Epithelial cell of umbilical artery (primary cell): Measurements from ENCODE around the gene KIF20B. TPM values are rescaled to one million over a fixed set of nuclear protein-coding genes. Genes with fewer than 3 reads are reported as not detected.

Source experiments
- total RNA-seq: library from RNA; depleted of rRNA; stranded (reverse); fragments of >200 nt; gene quantifications from 2 replicates; pipeline ENCODE4 v1.2.3, GENCODE V29; 2014

KIF20B gene, protein sequence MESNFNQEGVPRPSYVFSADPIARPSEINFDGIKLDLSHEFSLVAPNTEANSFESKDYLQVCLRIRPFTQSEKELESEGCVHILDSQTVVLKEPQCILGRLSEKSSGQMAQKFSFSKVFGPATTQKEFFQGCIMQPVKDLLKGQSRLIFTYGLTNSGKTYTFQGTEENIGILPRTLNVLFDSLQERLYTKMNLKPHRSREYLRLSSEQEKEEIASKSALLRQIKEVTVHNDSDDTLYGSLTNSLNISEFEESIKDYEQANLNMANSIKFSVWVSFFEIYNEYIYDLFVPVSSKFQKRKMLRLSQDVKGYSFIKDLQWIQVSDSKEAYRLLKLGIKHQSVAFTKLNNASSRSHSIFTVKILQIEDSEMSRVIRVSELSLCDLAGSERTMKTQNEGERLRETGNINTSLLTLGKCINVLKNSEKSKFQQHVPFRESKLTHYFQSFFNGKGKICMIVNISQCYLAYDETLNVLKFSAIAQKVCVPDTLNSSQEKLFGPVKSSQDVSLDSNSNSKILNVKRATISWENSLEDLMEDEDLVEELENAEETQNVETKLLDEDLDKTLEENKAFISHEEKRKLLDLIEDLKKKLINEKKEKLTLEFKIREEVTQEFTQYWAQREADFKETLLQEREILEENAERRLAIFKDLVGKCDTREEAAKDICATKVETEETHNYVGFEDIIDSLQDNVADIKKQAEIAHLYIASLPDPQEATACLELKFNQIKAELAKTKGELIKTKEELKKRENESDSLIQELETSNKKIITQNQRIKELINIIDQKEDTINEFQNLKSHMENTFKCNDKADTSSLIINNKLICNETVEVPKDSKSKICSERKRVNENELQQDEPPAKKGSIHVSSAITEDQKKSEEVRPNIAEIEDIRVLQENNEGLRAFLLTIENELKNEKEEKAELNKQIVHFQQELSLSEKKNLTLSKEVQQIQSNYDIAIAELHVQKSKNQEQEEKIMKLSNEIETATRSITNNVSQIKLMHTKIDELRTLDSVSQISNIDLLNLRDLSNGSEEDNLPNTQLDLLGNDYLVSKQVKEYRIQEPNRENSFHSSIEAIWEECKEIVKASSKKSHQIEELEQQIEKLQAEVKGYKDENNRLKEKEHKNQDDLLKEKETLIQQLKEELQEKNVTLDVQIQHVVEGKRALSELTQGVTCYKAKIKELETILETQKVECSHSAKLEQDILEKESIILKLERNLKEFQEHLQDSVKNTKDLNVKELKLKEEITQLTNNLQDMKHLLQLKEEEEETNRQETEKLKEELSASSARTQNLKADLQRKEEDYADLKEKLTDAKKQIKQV (N-terminal part only)
- 16.6 and 21.4 TPM in 2 replicates for total RNA-seq

DNA sequence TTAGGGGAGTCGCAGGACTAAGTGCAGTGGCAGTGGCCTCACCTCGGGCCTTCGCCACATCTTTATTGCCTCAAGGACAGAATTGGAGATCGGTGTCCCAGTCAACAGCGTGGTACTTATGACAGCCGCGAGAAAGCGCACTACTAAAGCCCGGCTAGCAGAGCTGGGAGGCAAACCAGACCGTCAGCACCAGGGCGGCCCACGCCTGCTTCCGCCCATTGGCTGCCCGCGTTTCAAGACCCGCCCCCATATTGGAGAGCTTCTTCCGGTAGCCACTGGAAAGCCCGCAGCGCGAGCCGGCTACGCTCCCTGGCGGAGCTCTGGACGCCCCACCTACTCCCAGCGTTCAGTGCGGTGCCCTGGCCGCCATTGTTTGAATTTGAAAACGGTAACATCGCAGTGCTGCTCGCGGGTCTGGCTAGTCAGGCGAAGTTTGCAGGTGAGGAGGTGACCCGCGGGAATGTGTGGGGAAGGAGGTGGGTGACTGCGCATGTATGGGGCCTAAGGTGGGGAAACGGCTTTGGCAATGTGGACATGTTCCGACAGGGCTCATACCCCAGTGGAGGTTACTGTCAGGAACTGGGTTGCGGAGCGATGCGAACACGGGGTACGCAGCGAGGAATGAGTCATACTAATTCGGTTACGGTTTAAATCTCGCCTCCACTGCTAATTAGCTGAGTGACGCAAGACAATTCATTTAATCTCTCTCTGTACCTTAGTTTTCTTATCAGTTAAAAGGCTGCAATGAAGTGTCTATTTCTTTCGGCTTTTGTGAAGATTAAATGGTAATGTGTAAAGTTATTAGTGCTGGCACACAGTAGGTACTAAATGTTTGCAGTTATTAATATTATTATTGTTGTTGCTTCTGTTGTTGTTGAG lies at the start of gene KIF20B:
Gene KIF20B, plus strand, starts transcription at position 349 of the 879 bp plus-strand sequence. CDS start 3,705 bp downstream, outside the sequence.

Other genes with a start within 250 kb of the KIF20B start
- gene SLC16A12, start 166.0 kb upstream of the KIF20B start, total RNA-seq, result not detected in 2 replicates
- gene PANK1, start 56.3 kb upstream of the KIF20B start, total RNA-seq, result 2.6 and 9.0 TPM in 2 replicates